HTR-8/SVneo (cell line): ENCODE measurements around the gene ZNF33B.
"Not testable (repeated sequence)": the region's sequence is repeated elsewhere in the genome, so short reads cannot be mapped to it uniquely, and the experiment has no call there.

Source experiments
- DNase-seq: peaks from one replicate; pipeline ENCODE4 v3.0.0; 2011; ENCODE audit warnings: low spot score, mixed read lengths; ENCODE audit not compliant: insufficient read length
- FAIRE-seq: peaks from 2 replicates; lab custom pipeline; 2011; peaks lifted over from hg19 to GRCh38; lab: Jason Lieb, UNC

ZNF33B gene

DNA sequence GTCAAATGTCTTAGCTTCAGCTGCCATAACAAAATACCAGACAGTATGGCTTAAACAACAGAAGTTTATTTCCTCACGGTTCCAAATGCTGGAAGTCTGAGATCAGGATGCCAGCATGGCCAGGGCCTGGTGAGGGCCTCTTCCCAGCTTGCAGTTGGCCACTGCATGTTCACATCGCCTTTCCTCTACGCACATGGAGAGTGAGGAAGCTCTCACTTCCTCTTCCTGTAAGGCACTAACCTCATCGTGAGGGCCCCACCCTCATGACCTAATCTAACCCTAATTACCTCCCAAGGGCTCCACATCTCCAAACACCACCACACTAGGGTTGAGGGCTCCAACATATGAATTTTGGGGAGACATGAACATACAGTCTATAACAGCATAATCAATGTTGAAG lies 14.4 kb downstream of the ZNF33B start:
- no peak for FAIRE-seq
- no peak for DNase-seq

DNA sequence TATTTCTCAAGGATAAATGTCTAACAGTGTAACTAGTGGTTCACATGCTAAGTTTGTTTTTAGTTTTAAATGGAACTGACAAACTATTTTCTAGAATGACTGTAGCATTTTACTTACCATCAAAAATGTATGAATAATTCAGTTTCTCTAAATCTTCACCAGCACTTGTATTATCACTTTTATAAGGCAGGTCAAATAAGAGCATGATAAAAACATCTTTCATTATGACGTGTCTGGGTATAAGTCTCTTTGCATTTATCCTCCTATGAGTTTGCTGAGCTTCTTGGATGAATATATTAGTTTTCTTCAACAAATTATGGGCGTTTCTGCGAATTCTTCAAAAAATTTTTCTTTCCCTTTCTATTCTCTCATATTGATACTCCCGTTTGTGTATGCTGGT lies 19.9 kb downstream of the ZNF33B start:
- DNase-seq (no peak), FAIRE-seq (no peak)

DNA sequence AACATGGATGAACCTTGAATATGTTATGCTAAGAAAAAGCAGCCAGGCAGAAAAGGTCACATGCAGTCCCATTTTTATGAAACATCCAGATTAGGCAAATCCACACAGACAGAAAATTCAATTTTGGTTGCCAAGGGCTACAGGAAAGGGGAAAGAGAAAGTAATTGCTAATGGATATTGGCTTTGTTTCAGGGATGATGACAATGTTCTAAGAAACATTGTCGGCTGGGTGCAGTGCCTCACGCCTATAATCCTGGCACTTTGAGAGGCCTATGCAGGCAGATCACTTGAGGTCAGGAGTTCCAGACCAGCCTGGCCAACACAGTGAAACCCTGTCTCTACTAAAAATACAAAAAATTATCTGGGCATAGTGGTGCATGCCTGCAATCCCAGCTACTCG lies 23.0 kb downstream of the ZNF33B start:
- DNase-seq: no peak
- no peak for FAIRE-seq

- no peak for FAIRE-seq
- no peak for DNase-seq
These were observed 28.5 kb downstream of the ZNF33B start for GRCh38 chr10:42609872-42610271.

DNA sequence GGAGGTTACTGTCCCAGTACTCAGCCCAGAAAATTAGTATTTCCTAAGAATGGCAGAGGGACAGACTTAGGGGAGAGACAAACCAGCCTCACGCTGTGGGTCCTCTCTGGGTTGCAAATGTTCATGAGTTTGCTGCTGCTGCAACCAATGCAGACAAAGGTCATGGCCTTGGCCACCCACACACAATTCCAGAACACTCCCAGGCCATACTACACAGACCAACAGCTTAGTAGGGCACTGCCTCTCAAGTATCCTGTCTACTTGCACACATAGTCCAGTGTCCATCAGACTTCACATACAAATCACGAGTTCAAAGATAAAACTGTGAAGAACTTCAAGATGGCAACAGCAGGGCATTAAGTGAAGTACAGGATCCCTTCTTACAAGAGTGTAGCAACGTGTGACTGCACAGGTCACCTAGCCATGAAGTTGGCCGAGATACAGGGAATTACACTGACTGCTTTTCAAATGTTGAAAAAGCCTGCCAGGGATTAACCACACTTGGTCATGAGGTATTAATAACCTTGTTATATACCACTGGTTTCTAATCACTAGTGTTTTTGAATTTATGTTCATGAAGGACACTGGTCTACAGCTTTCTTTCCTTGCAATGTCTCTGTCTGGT lies 40.0 kb downstream of the ZNF33B start:
- DNase-seq (no peak), FAIRE-seq (peak; percentile 86)

DNA sequence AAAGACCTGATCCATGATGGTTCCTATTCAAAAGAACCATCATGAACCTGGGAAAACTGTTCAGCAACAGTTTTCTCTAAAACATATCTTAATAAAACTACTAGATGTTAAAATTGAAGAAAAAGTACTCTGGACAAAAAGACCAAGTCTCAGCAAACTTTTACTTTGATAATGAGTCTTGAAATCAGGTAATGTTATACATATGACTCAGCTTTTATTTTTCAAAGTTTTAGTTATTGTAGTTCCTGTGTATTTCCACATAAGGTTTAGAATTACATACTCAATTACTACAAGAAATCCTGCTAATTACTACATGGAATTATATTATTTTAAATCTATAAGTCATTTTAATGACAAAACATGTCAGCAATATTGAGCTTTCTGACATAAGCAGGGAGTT lies 42.2 kb downstream of the ZNF33B start:
- DNase-seq: no peak

DNA sequence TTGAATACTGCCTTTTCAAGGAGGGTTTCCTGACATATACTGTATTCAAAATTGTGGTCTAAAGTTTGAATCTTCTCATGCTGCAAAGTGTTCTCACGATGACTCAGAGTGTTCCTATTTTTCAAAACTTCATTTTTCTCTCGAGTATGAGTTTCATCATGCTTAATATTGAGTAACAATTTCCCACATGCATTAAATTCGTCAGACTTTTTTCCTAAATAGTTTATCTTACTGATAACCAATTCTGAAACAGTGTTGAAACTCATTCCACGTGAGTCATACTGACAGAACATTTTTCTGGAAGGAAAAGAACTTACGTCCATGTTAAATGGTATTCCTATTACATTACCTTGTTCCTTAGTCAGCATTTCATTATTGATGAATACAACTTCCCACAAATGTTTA lies 44.1 kb downstream of the ZNF33B start:
- DNase-seq (no peak), FAIRE-seq (no peak)

More for the DNA sequence above, 42.2 kb downstream of the ZNF33B start:
- FAIRE-seq: no peak

GRCh38 chr10:42593284-42593683 lies 45.1 kb downstream of the ZNF33B start:
- peak; percentile 36 for FAIRE-seq
- DNase-seq: no peak

GRCh38 chr10:42583828-42584227 lies 54.5 kb downstream of the ZNF33B start:
- DNase-seq (no peak), FAIRE-seq (no peak)

- DNase-seq (no peak), FAIRE-seq (no peak)
These were observed 60.4 kb downstream of the ZNF33B start for GRCh38 chr10:42578019-42578418.

DNA sequence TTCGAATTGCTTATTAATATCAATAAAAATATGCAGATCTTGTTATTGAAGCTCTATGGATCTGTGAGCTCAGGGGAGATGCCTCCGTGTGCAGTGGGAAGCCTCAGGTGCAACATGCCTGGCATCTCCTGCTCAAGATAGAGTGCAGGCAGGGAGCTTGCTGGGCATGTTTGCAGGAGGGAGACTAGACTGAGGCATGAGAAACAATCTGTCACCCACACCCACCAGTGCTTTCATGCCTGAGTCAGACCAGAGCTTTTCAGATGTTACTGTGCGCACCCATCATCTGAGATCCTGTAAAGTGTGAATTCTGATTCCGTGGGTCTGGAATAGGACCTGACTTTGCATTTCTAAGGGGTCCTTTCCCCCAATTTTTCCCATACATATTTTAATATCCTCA lies 62.0 kb downstream of the ZNF33B start:
- no peak for FAIRE-seq
- no peak for DNase-seq

DNA sequence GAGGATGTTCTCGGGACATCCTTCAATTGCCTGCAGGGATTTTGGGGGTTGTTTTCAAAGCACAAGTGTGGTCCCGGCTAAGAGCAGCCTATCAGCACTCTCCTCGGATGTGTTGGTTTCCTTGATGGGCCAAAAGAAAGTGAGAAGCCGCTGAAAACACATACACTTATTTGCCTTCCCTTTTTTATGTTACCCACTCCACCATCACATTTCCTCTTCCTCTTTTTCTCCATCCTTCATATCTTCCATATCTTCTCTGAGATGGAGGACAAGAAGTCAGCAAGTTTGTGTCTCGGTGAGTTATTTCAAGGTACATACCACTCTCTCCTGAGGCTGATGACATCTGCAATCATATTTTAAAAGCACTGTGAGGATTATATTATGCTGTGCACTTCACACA lies 64.0 kb downstream of the ZNF33B start:
- peak; percentile 79 for FAIRE-seq
- DNase-seq: no peak

GRCh38 chr10:42556931-42557330 lies 81.4 kb downstream of the ZNF33B start:
- DNase-seq: no peak
- no peak for FAIRE-seq

GRCh38 chr10:42553576-42553975 lies 84.8 kb downstream of the ZNF33B start:
- DNase-seq, FAIRE-seq: not testable (repeated sequence)

GRCh38 chr10:42553064-42553407 lies 85.3 kb downstream of the ZNF33B start:
- FAIRE-seq (no peak), DNase-seq (no peak)

GRCh38 chr10:42552188-42553063 lies 85.9 kb downstream of the ZNF33B start:
- FAIRE-seq: peak; percentile 65
- peak; percentile 93 for DNase-seq

DNA sequence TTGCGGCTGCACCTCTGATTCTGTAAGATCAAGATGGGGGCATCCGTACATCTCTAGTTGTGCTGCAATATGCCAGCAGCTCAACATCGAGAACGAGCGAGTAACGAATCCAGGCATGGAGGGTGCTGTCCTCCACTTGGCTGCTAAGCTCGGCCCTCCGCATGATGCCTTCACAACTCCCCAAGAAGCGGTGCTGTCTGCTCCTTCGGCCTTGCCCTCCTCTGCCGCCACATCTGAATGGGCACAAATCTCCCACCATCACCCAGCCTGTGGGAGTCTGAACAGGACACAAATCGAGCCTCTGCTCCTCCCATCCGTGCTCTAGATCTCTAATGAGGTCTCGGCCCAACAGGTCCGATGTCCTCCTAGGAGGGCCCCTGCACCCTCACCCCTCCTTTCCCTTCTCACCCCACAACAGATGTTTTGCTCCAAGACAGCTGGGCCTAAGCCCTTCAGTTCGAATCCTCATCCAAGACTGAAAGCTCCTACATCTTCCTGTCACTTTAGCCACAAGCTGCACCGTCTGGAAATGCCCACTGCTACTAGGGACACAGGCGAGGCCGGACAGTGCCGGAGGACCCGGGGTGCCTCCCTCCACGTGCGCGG lies 86.7 kb downstream of the ZNF33B start:
- FAIRE-seq: no peak

GRCh38 chr10:42549851-42550250 lies 88.5 kb downstream of the ZNF33B start:
- FAIRE-seq (no peak), DNase-seq (no peak)

More for the DNA sequence above, 86.7 kb downstream of the ZNF33B start:
- peak; percentile 8 for DNase-seq

DNA sequence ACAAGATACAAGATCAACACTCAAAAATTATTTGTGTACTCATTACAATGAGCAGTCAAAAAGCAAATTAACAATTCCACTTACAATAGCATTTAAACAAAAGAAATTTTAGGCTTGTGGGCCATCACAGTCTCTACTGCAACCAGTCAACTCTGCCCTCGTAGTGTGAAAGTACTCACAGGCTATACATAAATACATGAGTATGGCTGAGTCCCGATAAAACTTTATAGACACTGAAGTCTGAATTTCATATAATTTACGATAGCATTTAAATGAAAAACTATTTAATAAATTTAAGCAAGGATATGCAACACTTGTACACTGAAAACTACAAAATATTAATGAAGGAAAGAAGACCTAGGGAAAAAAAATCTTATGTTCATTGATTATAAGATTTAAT lies 90.1 kb downstream of the ZNF33B start:
- DNase-seq: no peak

GRCh38 chr10:42544945-42545344 lies 93.4 kb downstream of the ZNF33B start:
- DNase-seq (no peak), FAIRE-seq (no peak)

More for the DNA sequence above, 90.1 kb downstream of the ZNF33B start:
- FAIRE-seq: no peak

GRCh38 chr10:42543840-42544372 lies 94.5 kb downstream of the ZNF33B start:
- no peak for FAIRE-seq
- DNase-seq: no peak
